Activated CD4-positive, alpha-beta T cell treated with anti-CD3 and anti-CD28 coated beads, Interleukin-2, amount 10 ng/mL, durations not matched to agents 7 days and 5 days (primary cell): Measurements from ENCODE around the gene ZNHIT3. TPM values are rescaled to one million over a fixed set of nuclear protein-coding genes. Genes with fewer than 3 reads are reported as not detected.

ENCODE experiments used
- total RNA-seq, 2 experiments: library from RNA; stranded (reverse); gene quantifications; one replicate each; pipeline ENCODE4 v1.2.3, GENCODE V29; 2021

The ZNHIT3 gene
- total RNA-seq, 2 experiments from 2014 or later, result 35.2 to 36.0 TPM

Other genes starting within 250 kb of the ZNHIT3 start
- gene TBC1D3I, start 222.1 kb upstream of the ZNHIT3 start, total RNA-seq, result under 1 TPM; 0.72 to 0.96 TPM
- gene TBC1D3G, start 162.8 kb upstream of the ZNHIT3 start, total RNA-seq, result not detected
- gene TBC1D3H, start 98.2 kb upstream of the ZNHIT3 start, total RNA-seq, result not detected
- gene MYO19, start 48.2 kb downstream of the ZNHIT3 start, total RNA-seq, result 100 to 1,000 TPM; 125 to 127 TPM
- gene PIGW, start 48.3 kb downstream of the ZNHIT3 start, total RNA-seq, result 10 to 100 TPM; 12.8 to 15.2 TPM
- gene GGNBP2, start 58.2 kb downstream of the ZNHIT3 start, total RNA-seq, result 100 to 1,000 TPM; 111 to 116 TPM
- 1 to 10 TPM; 4.8 to 5.0 TPM for gene DHRS11, start 105.2 kb downstream of the ZNHIT3 start, total RNA-seq
- gene MRM1, start 114.9 kb downstream of the ZNHIT3 start, total RNA-seq, result 1 to 10 TPM; 6.8 to 8.6 TPM